ENCODE results near the gene UPK1B.

DNA sequence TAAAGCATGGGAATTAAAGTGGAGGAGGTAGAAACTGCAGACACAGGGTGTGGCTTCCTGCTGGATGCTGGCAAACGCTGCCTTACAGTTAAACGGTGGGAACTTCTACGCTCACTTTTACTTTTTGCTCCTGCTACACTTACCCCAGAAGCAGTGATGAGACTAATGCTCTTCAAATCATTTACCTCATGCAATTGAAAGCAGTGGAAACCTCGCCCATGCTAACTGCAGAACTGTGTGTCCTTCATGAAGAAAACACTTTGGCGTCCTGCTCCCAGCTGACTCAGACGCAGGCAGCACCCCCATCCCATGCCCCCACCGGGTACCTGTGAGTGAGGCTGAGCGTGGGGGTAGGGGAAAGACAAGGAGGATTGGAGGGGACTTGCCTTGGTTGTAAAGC is 31.8 kb downstream of the UPK1B start:
- no peak for TF ChIP-seq POLR2A (IDR thresholded peaks at IDR 0.05)
- TF ChIP-seq, protein P1, sequence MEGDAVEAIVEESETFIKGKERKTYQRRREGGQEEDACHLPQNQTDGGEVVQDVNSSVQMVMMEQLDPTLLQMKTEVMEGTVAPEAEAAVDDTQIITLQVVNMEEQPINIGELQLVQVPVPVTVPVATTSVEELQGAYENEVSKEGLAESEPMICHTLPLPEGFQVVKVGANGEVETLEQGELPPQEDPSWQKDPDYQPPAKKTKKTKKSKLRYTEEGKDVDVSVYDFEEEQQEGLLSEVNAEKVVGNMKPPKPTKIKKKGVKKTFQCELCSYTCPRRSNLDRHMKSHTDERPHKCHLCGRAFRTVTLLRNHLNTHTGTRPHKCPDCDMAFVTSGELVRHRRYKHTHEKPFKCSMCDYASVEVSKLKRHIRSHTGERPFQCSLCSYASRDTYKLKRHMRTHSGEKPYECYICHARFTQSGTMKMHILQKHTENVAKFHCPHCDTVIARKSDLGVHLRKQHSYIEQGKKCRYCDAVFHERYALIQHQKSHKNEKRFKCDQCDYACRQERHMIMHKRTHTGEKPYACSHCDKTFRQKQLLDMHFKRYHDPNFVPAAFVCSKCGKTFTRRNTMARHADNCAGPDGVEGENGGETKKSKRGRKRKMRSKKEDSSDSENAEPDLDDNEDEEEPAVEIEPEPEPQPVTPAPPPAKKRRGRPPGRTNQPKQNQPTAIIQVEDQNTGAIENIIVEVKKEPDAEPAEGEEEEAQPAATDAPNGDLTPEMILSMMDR (IDR thresholded peaks at IDR 0.05) = no peak
